ENCODE data around the gene IL1F10. TPM values are rescaled to one million over a fixed set of nuclear protein-coding genes. Genes with fewer than 3 reads are reported as not detected.

Gene IL1F10
- polyA plus RNA-seq, 1 donor from 2014 or later = not detected

GRCh38 chr2:113041871-113042270, 25.9 kb upstream of the IL1F10 start:
- Histone ChIP-seq H3K36me3 (ENCODE audit: insufficient read depth, low read length) (no peaks in the 10 kb centered on the region), H3F3A (ENCODE audit: insufficient read depth, low read length, poor library complexity, severe bottlenecking) (no peaks in the 10 kb centered on the region), H4K20me1 (ENCODE audit: insufficient read depth) (no peaks in the 10 kb centered on the region), H3K4me2 (ENCODE audit: low read length) (no peak overlapping the region), H2AFZ (ENCODE audit: low read depth, low read length) (no peak overlapping the region), H3K9me3 (ENCODE audit: low read length) (no peaks in the 10 kb centered on the region), H3K9ac (ENCODE audit: low read length) (no peak overlapping the region), H3K4me3 (ENCODE audit: low read length) (no peak overlapping the region), H3K9me2 (ENCODE audit: insufficient read depth, low read length) (no peaks in the 10 kb centered on the region), H3K27me3 (ENCODE audit: insufficient read depth, low read depth, low read length) (no peaks in the 10 kb centered on the region), H3K27ac (ENCODE audit: low read length) (no peak overlapping the region), H3K79me2 (replicated peaks; ENCODE audit: insufficient read depth, low read length) (no peaks in the 10 kb centered on the region)
- TF ChIP-seq CTCF (IDR thresholded peaks at IDR 0.05; ENCODE audit: poor library complexity, severe bottlenecking) (no peak), RAD21 (conservative IDR thresholded peaks at IDR 0.05) (no peak), EP300 (conservative IDR thresholded peaks at IDR 0.05; ENCODE audit: poor library complexity, severe bottlenecking) (no peak), MXI1 (conservative IDR thresholded peaks at IDR 0.05; ENCODE audit: poor library complexity, severe bottlenecking) (no peak), TAF1 (IDR thresholded peaks at IDR 0.05; ENCODE audit: low read depth) (no peak), EZH2 (IDR thresholded peaks at IDR 0.05; ENCODE audit: borderline replicate concordance, insufficient read depth, low read length, poor library complexity, severe bottlenecking) (no peak), POLR2AphosphoS5 (IDR thresholded peaks at IDR 0.05) (no peak), SMC3 (conservative IDR thresholded peaks at IDR 0.05; ENCODE audit: poor library complexity) (no peak)
- TF ChIP-seq, protein P1, sequence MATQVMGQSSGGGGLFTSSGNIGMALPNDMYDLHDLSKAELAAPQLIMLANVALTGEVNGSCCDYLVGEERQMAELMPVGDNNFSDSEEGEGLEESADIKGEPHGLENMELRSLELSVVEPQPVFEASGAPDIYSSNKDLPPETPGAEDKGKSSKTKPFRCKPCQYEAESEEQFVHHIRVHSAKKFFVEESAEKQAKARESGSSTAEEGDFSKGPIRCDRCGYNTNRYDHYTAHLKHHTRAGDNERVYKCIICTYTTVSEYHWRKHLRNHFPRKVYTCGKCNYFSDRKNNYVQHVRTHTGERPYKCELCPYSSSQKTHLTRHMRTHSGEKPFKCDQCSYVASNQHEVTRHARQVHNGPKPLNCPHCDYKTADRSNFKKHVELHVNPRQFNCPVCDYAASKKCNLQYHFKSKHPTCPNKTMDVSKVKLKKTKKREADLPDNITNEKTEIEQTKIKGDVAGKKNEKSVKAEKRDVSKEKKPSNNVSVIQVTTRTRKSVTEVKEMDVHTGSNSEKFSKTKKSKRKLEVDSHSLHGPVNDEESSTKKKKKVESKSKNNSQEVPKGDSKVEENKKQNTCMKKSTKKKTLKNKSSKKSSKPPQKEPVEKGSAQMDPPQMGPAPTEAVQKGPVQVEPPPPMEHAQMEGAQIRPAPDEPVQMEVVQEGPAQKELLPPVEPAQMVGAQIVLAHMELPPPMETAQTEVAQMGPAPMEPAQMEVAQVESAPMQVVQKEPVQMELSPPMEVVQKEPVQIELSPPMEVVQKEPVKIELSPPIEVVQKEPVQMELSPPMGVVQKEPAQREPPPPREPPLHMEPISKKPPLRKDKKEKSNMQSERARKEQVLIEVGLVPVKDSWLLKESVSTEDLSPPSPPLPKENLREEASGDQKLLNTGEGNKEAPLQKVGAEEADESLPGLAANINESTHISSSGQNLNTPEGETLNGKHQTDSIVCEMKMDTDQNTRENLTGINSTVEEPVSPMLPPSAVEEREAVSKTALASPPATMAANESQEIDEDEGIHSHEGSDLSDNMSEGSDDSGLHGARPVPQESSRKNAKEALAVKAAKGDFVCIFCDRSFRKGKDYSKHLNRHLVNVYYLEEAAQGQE (IDR thresholded peaks at IDR 0.05; ENCODE audit: borderline replicate concordance) = no peak

- no peaks in the 10 kb centered on the region for H3K27me3 ChIP-seq (ENCODE audit: insufficient read depth, low read depth, low read length)
- no peak overlapping the region for H2AFZ ChIP-seq (ENCODE audit: low read depth, low read length)
- no peak overlapping the region for H3K4me3 ChIP-seq (ENCODE audit: low read length)
- TF ChIP-seq CTCF (IDR thresholded peaks at IDR 0.05; ENCODE audit: poor library complexity, severe bottlenecking) (no peak), POLR2AphosphoS5 (IDR thresholded peaks at IDR 0.05) (no peak), EZH2 (IDR thresholded peaks at IDR 0.05; ENCODE audit: borderline replicate concordance, insufficient read depth, low read length, poor library complexity, severe bottlenecking) (no peak), TAF1 (IDR thresholded peaks at IDR 0.05; ENCODE audit: low read depth) (no peak), SMC3 (conservative IDR thresholded peaks at IDR 0.05; ENCODE audit: poor library complexity) (no peak), EP300 (conservative IDR thresholded peaks at IDR 0.05; ENCODE audit: poor library complexity, severe bottlenecking) (no peak), RAD21 (conservative IDR thresholded peaks at IDR 0.05) (no peak)
- TF ChIP-seq, protein P1 (IDR thresholded peaks at IDR 0.05; ENCODE audit: borderline replicate concordance) = no peak
- H3K9me2 ChIP-seq (ENCODE audit: insufficient read depth, low read length) = no peaks in the 10 kb centered on the region
- H3K79me2 ChIP-seq (replicated peaks; ENCODE audit: insufficient read depth, low read length) = no peaks in the 10 kb centered on the region
- H3K9ac ChIP-seq (ENCODE audit: low read length) = no peak overlapping the region
- no peaks in the 10 kb centered on the region for H3F3A ChIP-seq (ENCODE audit: insufficient read depth, low read length, poor library complexity, severe bottlenecking)
- no peaks in the 10 kb centered on the region for H4K20me1 ChIP-seq (ENCODE audit: insufficient read depth)
- H3K9me3 ChIP-seq (ENCODE audit: low read length) = no peaks in the 10 kb centered on the region
- no peak overlapping the region for H3K27ac ChIP-seq (ENCODE audit: low read length)
- H3K4me2 ChIP-seq (ENCODE audit: low read length) = no peak overlapping the region
- no peaks in the 10 kb centered on the region for H3K36me3 ChIP-seq (ENCODE audit: insufficient read depth, low read length)
Observed at GRCh38 chr2:113046465-113046864, 21.3 kb upstream of the IL1F10 start.
